NOMO-1 treated with DMSO at 0.1 percent for 48 hours (cell line): ENCODE results near the gene TTLL9.
A peak's percentile ranks its signal among the peaks of the same experiment; 100 is the strongest.
"Not testable (repeated sequence)": the region's sequence is repeated elsewhere in the genome, so short reads cannot be mapped to it uniquely, and the experiment has no call there.

ENCODE experiments used
- DNase-seq: peaks from one replicate; lab custom pipeline; 2025; ENCODE audit not compliant: unreplicated experiment; lab: John Stamatoyannopoulos, UW

TTLL9 gene

GRCh38 chr20:31869942-31870725 lies at the start of gene TTLL9, which contains the start of gene DUSP15:
Gene TTLL9, plus strand, starts transcription at chr20:31870634. Its CDS starts 493 bp downstream, at chr20:31871127.
Gene DUSP15, minus strand, starts transcription at chr20:31870527. Its CDS starts 190 bp downstream, at chr20:31870337.
- no peak for DNase-seq

GRCh38 chr20:31821427-31821826 lies 49.0 kb upstream of the TTLL9 start:
- DNase-seq, result no peak

- peak; percentile 50 for DNase-seq
Measured at GRCh38 chr20:31822421-31823330, 47.8 kb upstream of the TTLL9 start.

- no peak for DNase-seq
Measured at GRCh38 chr20:31823360-31824124, 46.9 kb upstream of the TTLL9 start.

- DNase-seq, result no peak
Measured at GRCh38 chr20:31824125-31824485, 46.3 kb upstream of the TTLL9 start.

- no peak for DNase-seq
Measured at GRCh38 chr20:31824554-31825313, 45.7 kb upstream of the TTLL9 start.

- DNase-seq, result no peak
Measured at GRCh38 chr20:31826074-31826473, 44.4 kb upstream of the TTLL9 start.

- no peak for DNase-seq
Measured at GRCh38 chr20:31827059-31827458, 43.4 kb upstream of the TTLL9 start.

GRCh38 chr20:31828016-31828415 lies 42.4 kb upstream of the TTLL9 start:
- DNase-seq, result not testable (repeated sequence)

- no peak for DNase-seq
Measured at GRCh38 chr20:31829731-31830130, 40.7 kb upstream of the TTLL9 start.

GRCh38 chr20:31830406-31830981 lies 39.9 kb upstream of the TTLL9 start:
- no peak for DNase-seq

- no peak for DNase-seq
Measured at GRCh38 chr20:31831211-31831610, 39.2 kb upstream of the TTLL9 start.

- no peak for DNase-seq
Measured at GRCh38 chr20:31831771-31832306, 38.6 kb upstream of the TTLL9 start.

- DNase-seq, result peak; percentile 16
Measured at GRCh38 chr20:31833130-31833930, 37.1 kb upstream of the TTLL9 start.

- no peak for DNase-seq
Measured at GRCh38 chr20:31833931-31834521, 36.4 kb upstream of the TTLL9 start.

GRCh38 chr20:31835554-31835953 lies 34.9 kb upstream of the TTLL9 start:
- no peak for DNase-seq

GRCh38 chr20:31835977-31836852 lies 34.2 kb upstream of the TTLL9 start:
- peak; percentile 77 for DNase-seq
